ENCODE data around the gene EMX2. TPM values are rescaled to one million over a fixed set of nuclear protein-coding genes. Genes with fewer than 3 reads are reported as not detected.

EMX2 gene
- total and polyA plus RNA-seq, 10 of the 15 experiments (the other 5 are each of a cell fraction or from before 2014, with no cell fraction given) = 0.12 TPM; not detected in 9

DNA sequence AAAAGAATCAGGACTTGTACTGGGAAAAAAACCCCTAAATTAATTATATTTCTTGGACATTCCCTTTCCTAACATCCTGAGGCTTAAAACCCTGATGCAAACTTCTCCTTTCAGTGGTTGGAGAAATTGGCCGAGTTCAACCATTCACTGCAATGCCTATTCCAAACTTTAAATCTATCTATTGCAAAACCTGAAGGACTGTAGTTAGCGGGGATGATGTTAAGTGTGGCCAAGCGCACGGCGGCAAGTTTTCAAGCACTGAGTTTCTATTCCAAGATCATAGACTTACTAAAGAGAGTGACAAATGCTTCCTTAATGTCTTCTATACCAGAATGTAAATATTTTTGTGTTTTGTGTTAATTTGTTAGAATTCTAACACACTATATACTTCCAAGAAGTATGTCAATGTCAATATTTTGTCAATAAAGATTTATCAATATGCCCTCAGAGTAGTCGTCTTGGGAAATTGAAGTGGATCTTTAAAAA lies 6.6 kb downstream of the EMX2 start:
- H2AFZ ChIP-seq (ENCODE audit: control insufficient read depth, low read depth, low read length) = no peak overlapping the region
- SMC1A ChIA-PET (ENCODE audit: uncharacterized antibody, unreplicated experiment) = interaction anchor here (1.9 kb wide), 1 partner anchor 11 kb away, joined by 11 read pairs; no protein-coding TSS in a partner anchor
- no peaks in the 10 kb centered on the region for H3K79me2 ChIP-seq (ENCODE audit: control insufficient read depth, insufficient read depth, low read length)
- 23% methylated on average over 6 of the region's 6 CpGs for WGBS (ENCODE audit: insufficient coverage, insufficient replicate concordance, low lambda C conversion rate, missing lambda C conversion rate)
- no peak overlapping the region for H3K4me3 ChIP-seq
- DNase-seq (ENCODE audit: low read depth, low spot score) (no peak), ATAC-seq (no peak), FAIRE-seq (no peak)
- H4K20me1 ChIP-seq (ENCODE audit: control insufficient read depth, insufficient read depth) = no peaks in the 10 kb centered on the region; the same call in 1 of the 2 replicates
- H3K4me2 ChIP-seq (ENCODE audit: control insufficient read depth, insufficient read depth) = no peak overlapping the region
- no peaks in the 10 kb centered on the region for H3K4me1 ChIP-seq (ENCODE audit: control insufficient read depth, insufficient read depth, low read length)
- no peak overlapping the region for H3K9ac ChIP-seq (ENCODE audit: control insufficient read depth, insufficient read depth, low read length)
- no peak overlapping the region for H3K27ac ChIP-seq (ENCODE audit: control insufficient read depth, insufficient read depth)
- TF ChIP-seq, protein P1, sequence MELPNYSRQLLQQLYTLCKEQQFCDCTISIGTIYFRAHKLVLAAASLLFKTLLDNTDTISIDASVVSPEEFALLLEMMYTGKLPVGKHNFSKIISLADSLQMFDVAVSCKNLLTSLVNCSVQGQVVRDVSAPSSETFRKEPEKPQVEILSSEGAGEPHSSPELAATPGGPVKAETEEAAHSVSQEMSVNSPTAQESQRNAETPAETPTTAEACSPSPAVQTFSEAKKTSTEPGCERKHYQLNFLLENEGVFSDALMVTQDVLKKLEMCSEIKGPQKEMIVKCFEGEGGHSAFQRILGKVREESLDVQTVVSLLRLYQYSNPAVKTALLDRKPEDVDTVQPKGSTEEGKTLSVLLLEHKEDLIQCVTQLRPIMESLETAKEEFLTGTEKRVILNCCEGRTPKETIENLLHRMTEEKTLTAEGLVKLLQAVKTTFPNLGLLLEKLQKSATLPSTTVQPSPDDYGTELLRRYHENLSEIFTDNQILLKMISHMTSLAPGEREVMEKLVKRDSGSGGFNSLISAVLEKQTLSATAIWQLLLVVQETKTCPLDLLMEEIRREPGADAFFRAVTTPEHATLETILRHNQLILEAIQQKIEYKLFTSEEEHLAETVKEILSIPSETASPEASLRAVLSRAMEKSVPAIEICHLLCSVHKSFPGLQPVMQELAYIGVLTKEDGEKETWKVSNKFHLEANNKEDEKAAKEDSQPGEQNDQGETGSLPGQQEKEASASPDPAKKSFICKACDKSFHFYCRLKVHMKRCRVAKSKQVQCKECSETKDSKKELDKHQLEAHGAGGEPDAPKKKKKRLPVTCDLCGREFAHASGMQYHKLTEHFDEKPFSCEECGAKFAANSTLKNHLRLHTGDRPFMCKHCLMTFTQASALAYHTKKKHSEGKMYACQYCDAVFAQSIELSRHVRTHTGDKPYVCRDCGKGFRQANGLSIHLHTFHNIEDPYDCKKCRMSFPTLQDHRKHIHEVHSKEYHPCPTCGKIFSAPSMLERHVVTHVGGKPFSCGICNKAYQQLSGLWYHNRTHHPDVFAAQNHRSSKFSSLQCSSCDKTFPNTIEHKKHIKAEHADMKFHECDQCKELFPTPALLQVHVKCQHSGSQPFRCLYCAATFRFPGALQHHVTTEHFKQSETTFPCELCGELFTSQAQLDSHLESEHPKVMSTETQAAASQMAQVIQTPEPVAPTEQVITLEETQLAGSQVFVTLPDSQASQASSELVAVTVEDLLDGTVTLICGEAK (IDR thresholded peaks at IDR 0.05; ENCODE audit: borderline replicate concordance) = peak; percentile 51
- TF ChIP-seq, protein P2, sequence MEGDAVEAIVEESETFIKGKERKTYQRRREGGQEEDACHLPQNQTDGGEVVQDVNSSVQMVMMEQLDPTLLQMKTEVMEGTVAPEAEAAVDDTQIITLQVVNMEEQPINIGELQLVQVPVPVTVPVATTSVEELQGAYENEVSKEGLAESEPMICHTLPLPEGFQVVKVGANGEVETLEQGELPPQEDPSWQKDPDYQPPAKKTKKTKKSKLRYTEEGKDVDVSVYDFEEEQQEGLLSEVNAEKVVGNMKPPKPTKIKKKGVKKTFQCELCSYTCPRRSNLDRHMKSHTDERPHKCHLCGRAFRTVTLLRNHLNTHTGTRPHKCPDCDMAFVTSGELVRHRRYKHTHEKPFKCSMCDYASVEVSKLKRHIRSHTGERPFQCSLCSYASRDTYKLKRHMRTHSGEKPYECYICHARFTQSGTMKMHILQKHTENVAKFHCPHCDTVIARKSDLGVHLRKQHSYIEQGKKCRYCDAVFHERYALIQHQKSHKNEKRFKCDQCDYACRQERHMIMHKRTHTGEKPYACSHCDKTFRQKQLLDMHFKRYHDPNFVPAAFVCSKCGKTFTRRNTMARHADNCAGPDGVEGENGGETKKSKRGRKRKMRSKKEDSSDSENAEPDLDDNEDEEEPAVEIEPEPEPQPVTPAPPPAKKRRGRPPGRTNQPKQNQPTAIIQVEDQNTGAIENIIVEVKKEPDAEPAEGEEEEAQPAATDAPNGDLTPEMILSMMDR (IDR thresholded peaks at IDR 0.05 in 2 of 3, conservative IDR thresholded peaks at IDR 0.05 in 1 of 3; ENCODE audit: control insufficient read depth in 2 of 3, extremely low read depth in 1 of 3, insufficient read depth in 1 of 3, low read depth in 3 of 3, low read length in 3 of 3) = no peak
- TF ChIP-seq, protein P3, sequence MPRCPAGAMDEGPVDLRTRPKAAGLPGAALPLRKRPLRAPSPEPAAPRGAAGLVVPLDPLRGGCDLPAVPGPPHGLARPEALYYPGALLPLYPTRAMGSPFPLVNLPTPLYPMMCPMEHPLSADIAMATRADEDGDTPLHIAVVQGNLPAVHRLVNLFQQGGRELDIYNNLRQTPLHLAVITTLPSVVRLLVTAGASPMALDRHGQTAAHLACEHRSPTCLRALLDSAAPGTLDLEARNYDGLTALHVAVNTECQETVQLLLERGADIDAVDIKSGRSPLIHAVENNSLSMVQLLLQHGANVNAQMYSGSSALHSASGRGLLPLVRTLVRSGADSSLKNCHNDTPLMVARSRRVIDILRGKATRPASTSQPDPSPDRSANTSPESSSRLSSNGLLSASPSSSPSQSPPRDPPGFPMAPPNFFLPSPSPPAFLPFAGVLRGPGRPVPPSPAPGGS (IDR thresholded peaks at IDR 0.05; ENCODE audit: borderline replicate concordance, insufficient read depth, low read depth, low read length, poor library complexity, severe bottlenecking) = no peak
- TF ChIP-seq FOXM1 (IDR thresholded peaks at IDR 0.05; ENCODE audit: low read depth, low read length) = no peak
- H3K36me3 ChIP-seq (ENCODE audit: control insufficient read depth in 2 of 2, insufficient read depth in 2 of 2, low read length in 1 of 2) = no peaks in the 10 kb centered on the region
- intact Hi-C loops (cut with micrococcal nuclease; ENCODE audit: unreplicated experiment) = loop anchor here (10.0 kb wide), 2 partner anchors 106 to 136 kb away; no protein-coding TSS in a partner anchor
- peaks cover 39 to 49% of the 10 kb centered on the region in 2 experiments for H3K27me3 ChIP-seq (replicated peaks in 1 of 2; ENCODE audit: control insufficient read depth in 2 of 2, insufficient read depth in 2 of 2, low read length in 1 of 2)
- H3K9me3 ChIP-seq (replicated peaks; ENCODE audit: control insufficient read depth, insufficient read depth, low read length) = no peaks in the 10 kb centered on the region; the same call in 2 of the 3 replicates
- in situ Hi-C loops (cut with MboI) = no loop called here
- CTCF ChIA-PET = no interaction called here
- no TSS peak for BruUV-seq (replicated peaks)
- POLR2A ChIA-PET = no interaction called here
- RAD21 ChIA-PET (ENCODE audit: unreplicated experiment) = interaction anchor here (0.5 kb wide), 1 partner anchor 97 kb away, joined by 3 read pairs; no protein-coding TSS in a partner anchor

All from GM12878 (cell line).